PFSK-1 (cell line): ENCODE measurements around the gene ANKRD10.

Source experiments
- SIN3A ChIP-seq: IDR thresholded peaks from 2 replicates; pipeline ENCODE4 v1.6.1; 2012; ENCODE audit warnings: mild to moderate bottlenecking, low read length, moderate library complexity, borderline replicate concordance; ENCODE audit not compliant: insufficient read depth
- TAF1 ChIP-seq: IDR thresholded peaks from 2 replicates; pipeline ENCODE4 v1.6.1; 2012; ENCODE audit warnings: low read length, control low read depth, borderline replicate concordance; ENCODE audit not compliant: insufficient read depth

- TF ChIP-seq TAF1 (no peak), SIN3A (no peak)
Observed at GRCh38 chr13:110828705-110829104, 86.2 kb downstream of the ANKRD10 start.
